ENCODE results near the gene PLCL1. TPM values are rescaled to one million over a fixed set of nuclear protein-coding genes. Genes with fewer than 3 reads are reported as not detected.
"Not testable (repeated sequence)": the region's sequence is repeated elsewhere in the genome, so short reads cannot be mapped to it uniquely, and the experiment has no call there.

Gene PLCL1
- total RNA-seq, 1 experiment from 2014 or later: not detected

- H3K4me2 ChIP-seq (ENCODE audit: low read depth, low read length, poor library complexity, severe bottlenecking): no peak overlapping the region
- no peaks in the 10 kb centered on the region for H3K36me3 ChIP-seq (ENCODE audit: insufficient read depth, low read length)
- H3K79me2 ChIP-seq (ENCODE audit: low read length): no peaks in the 10 kb centered on the region
- no peak overlapping the region for H3K4me3 ChIP-seq (ENCODE audit: low read length)
- no peaks in the 10 kb centered on the region for H4K20me1 ChIP-seq (ENCODE audit: insufficient read depth, low read depth, low read length)
- no peak overlapping the region for H3K27ac ChIP-seq (ENCODE audit: low read length)
- no peaks in the 10 kb centered on the region for H3K27me3 ChIP-seq (ENCODE audit: low read length)
- no peak overlapping the region for H3K9ac ChIP-seq (ENCODE audit: low read length)
- no peaks in the 10 kb centered on the region for H3K4me1 ChIP-seq (ENCODE audit: low read length)
- H2AFZ ChIP-seq (ENCODE audit: low read length): no peak overlapping the region
- no peak for DNase-seq
- no peaks in the 10 kb centered on the region for H3K9me3 ChIP-seq (ENCODE audit: low read length)
- H3K9me2 ChIP-seq (replicated peaks; ENCODE audit: insufficient read depth, low read length): no peaks in the 10 kb centered on the region
These were observed 10.1 kb downstream of the PLCL1 start for GRCh38 chr2:197814526-197814925.

DNA sequence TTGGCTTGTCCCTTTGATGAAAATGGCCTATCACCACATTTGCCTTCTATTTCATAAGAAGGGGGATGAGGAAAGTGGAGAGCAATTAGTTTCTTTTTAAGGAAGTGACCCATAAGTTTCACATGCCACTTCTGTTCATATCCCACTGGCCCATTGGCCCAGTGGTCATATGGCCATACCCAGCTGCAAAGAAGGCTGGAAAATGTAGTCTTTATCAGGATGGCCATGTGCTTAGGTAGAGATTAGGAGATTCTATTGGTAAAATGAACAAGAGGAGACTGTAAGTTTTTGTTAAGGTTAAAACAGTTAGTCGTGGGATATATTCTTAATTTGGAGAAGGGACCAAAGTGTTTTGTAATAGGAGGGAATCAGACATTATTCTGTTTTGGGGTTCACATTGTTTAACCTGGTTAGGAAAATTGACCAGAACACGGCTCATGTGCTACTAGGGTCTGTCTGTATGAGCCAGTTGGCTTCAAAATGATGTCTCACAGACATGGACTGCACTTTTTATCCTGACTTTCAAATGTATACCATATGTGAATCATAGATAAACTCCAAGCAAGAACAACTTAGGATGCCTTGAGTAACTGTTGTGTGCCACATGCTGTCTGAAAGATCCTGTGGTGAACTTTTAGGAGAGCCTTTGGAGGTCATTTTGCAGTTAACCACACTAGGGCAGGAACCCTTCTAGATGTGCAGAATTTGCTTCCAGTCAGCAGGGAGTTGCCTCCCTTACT is 17.3 kb downstream of the PLCL1 start:
- Histone ChIP-seq H3K79me2 (ENCODE audit: low read length) (no peaks in the 10 kb centered on the region), H4K20me1 (ENCODE audit: insufficient read depth, low read depth, low read length) (no peaks in the 10 kb centered on the region), H3K4me1 (ENCODE audit: low read length) (no peaks in the 10 kb centered on the region), H3K9me3 (ENCODE audit: low read length) (no peaks in the 10 kb centered on the region), H3K4me2 (ENCODE audit: low read depth, low read length, poor library complexity, severe bottlenecking) (no peak overlapping the region), H3K9me2 (replicated peaks; ENCODE audit: insufficient read depth, low read length) (no peaks in the 10 kb centered on the region), H3K36me3 (ENCODE audit: insufficient read depth, low read length) (no peaks in the 10 kb centered on the region), H3K27me3 (ENCODE audit: low read length) (no peaks in the 10 kb centered on the region), H3K4me3 (ENCODE audit: low read length) (no peak overlapping the region), H3K9ac (ENCODE audit: low read length) (no peak overlapping the region), H2AFZ (ENCODE audit: low read length) (no peak overlapping the region), H3K27ac (ENCODE audit: low read length) (no peak overlapping the region)
- DNase-seq: no peak

DNA sequence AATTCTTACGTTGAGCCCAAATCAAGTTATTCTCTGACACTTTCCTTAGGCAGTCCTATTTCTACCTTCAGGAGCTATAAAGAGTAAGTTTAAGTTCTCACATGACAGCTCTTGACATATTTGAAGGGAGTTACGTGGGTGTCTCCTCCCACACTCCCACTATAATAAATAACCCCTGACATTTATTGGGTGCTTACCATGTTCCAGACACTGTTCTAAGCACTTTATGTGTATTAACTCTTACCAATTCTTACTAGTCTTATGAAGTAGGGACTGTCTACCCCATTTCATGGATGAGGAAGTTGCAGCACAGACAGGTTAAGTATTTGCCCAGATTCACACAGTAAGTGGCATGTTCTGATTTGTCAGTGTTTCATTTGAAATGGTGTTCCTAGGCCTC is 17.9 kb downstream of the PLCL1 start:
- H3K9me3 ChIP-seq (ENCODE audit: low read length): no peaks in the 10 kb centered on the region

GRCh38 chr2:197827618-197828017 is 23.2 kb downstream of the PLCL1 start:
- Histone ChIP-seq H3K4me3 (ENCODE audit: low read length) (no peak overlapping the region), H3K36me3 (ENCODE audit: insufficient read depth, low read length) (no peaks in the 10 kb centered on the region), H3K9ac (ENCODE audit: low read length) (no peak overlapping the region), H3K79me2 (ENCODE audit: low read length) (no peaks in the 10 kb centered on the region), H3K27ac (ENCODE audit: low read length) (no peak overlapping the region), H4K20me1 (ENCODE audit: insufficient read depth, low read depth, low read length) (no peaks in the 10 kb centered on the region), H2AFZ (ENCODE audit: low read length) (no peak overlapping the region), H3K9me2 (replicated peaks; ENCODE audit: insufficient read depth, low read length) (no peaks in the 10 kb centered on the region), H3K9me3 (ENCODE audit: low read length) (no peaks in the 10 kb centered on the region), H3K27me3 (ENCODE audit: low read length) (no peaks in the 10 kb centered on the region), H3K4me2 (ENCODE audit: low read depth, low read length, poor library complexity, severe bottlenecking) (no peak overlapping the region), H3K4me1 (ENCODE audit: low read length) (no peaks in the 10 kb centered on the region)
- no peak for DNase-seq

More for the DNA sequence above, 17.9 kb downstream of the PLCL1 start:
- Histone ChIP-seq H3K4me3 (ENCODE audit: low read length) (no peak overlapping the region), H3K79me2 (ENCODE audit: low read length) (no peaks in the 10 kb centered on the region), H3K4me1 (ENCODE audit: low read length) (no peaks in the 10 kb centered on the region), H3K9me2 (replicated peaks; ENCODE audit: insufficient read depth, low read length) (no peaks in the 10 kb centered on the region), H3K4me2 (ENCODE audit: low read depth, low read length, poor library complexity, severe bottlenecking) (no peak overlapping the region), H3K36me3 (ENCODE audit: insufficient read depth, low read length) (no peaks in the 10 kb centered on the region), H2AFZ (ENCODE audit: low read length) (no peak overlapping the region), H3K27me3 (ENCODE audit: low read length) (no peaks in the 10 kb centered on the region), H4K20me1 (ENCODE audit: insufficient read depth, low read depth, low read length) (no peaks in the 10 kb centered on the region), H3K9ac (ENCODE audit: low read length) (no peak overlapping the region), H3K27ac (ENCODE audit: low read length) (no peak overlapping the region)
- no peak for DNase-seq

GRCh38 chr2:197828464-197829135 is 24.2 kb downstream of the PLCL1 start:
- DNase-seq: no peak
- Histone ChIP-seq H3K9me2 (replicated peaks; ENCODE audit: insufficient read depth, low read length) (no peaks in the 10 kb centered on the region), H4K20me1 (ENCODE audit: insufficient read depth, low read depth, low read length) (no peaks in the 10 kb centered on the region), H3K27ac (ENCODE audit: low read length) (no peak overlapping the region), H3K4me2 (ENCODE audit: low read depth, low read length, poor library complexity, severe bottlenecking) (no peak overlapping the region), H3K9ac (ENCODE audit: low read length) (no peak overlapping the region), H3K4me1 (ENCODE audit: low read length) (no peaks in the 10 kb centered on the region), H3K27me3 (ENCODE audit: low read length) (no peaks in the 10 kb centered on the region), H3K79me2 (ENCODE audit: low read length) (no peaks in the 10 kb centered on the region), H3K9me3 (ENCODE audit: low read length) (no peaks in the 10 kb centered on the region), H3K4me3 (ENCODE audit: low read length) (no peak overlapping the region), H2AFZ (ENCODE audit: low read length) (no peak overlapping the region), H3K36me3 (ENCODE audit: insufficient read depth, low read length) (no peaks in the 10 kb centered on the region)

- DNase-seq; H3K4me2 ChIP-seq (ENCODE audit: low read depth, low read length, poor library complexity, severe bottlenecking); H3K4me3 ChIP-seq (ENCODE audit: low read length); H3K9me2 ChIP-seq (replicated peaks; ENCODE audit: insufficient read depth, low read length); H2AFZ ChIP-seq (ENCODE audit: low read length); H3K9ac ChIP-seq (ENCODE audit: low read length); H3K9me3 ChIP-seq (ENCODE audit: low read length); H4K20me1 ChIP-seq (ENCODE audit: insufficient read depth, low read depth, low read length); H3K27me3 ChIP-seq (ENCODE audit: low read length); H3K4me1 ChIP-seq (ENCODE audit: low read length); H3K27ac ChIP-seq (ENCODE audit: low read length); H3K36me3 ChIP-seq (ENCODE audit: insufficient read depth, low read length); H3K79me2 ChIP-seq (ENCODE audit: low read length): not testable (repeated sequence)
These were observed 30.4 kb downstream of the PLCL1 start for GRCh38 chr2:197834771-197835170.

- no peak overlapping the region for H3K9ac ChIP-seq (ENCODE audit: low read length)
- H3K27me3 ChIP-seq (ENCODE audit: low read length): no peaks in the 10 kb centered on the region
- H3K4me1 ChIP-seq (ENCODE audit: low read length): no peaks in the 10 kb centered on the region
- no peaks in the 10 kb centered on the region for H3K9me3 ChIP-seq (ENCODE audit: low read length)
- no peak overlapping the region for H2AFZ ChIP-seq (ENCODE audit: low read length)
- no peak overlapping the region for H3K4me3 ChIP-seq (ENCODE audit: low read length)
- no peaks in the 10 kb centered on the region for H3K36me3 ChIP-seq (ENCODE audit: insufficient read depth, low read length)
- H4K20me1 ChIP-seq (ENCODE audit: insufficient read depth, low read depth, low read length): no peaks in the 10 kb centered on the region
- no peak overlapping the region for H3K27ac ChIP-seq (ENCODE audit: low read length)
- DNase-seq: no peak
- no peaks in the 10 kb centered on the region for H3K79me2 ChIP-seq (ENCODE audit: low read length)
- no peaks in the 10 kb centered on the region for H3K9me2 ChIP-seq (replicated peaks; ENCODE audit: insufficient read depth, low read length)
- no peak overlapping the region for H3K4me2 ChIP-seq (ENCODE audit: low read depth, low read length, poor library complexity, severe bottlenecking)
These were observed 30.9 kb downstream of the PLCL1 start for GRCh38 chr2:197835293-197835692.

DNA sequence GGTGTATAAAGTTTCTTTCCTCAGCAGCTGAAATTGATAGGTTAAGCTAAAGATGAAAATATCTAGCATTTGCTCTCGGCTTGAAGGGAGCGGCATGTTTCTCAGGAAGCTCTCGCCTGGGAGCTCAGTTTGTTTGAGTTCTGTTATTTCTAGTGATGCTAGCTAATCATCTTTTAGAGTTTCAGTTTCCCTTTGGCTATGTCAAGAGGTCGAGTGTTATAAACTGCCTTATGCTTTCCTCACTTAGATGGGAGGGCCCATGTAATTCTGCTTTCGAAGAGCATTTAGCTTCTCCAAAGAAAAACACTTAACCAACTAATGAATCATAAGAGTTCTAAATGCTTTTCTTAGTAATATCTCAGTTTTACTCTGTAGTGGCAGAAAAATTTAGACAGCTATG is 33.6 kb downstream of the PLCL1 start:
- Histone ChIP-seq H3K9me2 (replicated peaks; ENCODE audit: insufficient read depth, low read length) (no peaks in the 10 kb centered on the region), H3K9me3 (ENCODE audit: low read length) (no peaks in the 10 kb centered on the region), H3K27ac (ENCODE audit: low read length) (no peak overlapping the region), H3K27me3 (ENCODE audit: low read length) (no peaks in the 10 kb centered on the region), H2AFZ (ENCODE audit: low read length) (no peak overlapping the region), H4K20me1 (ENCODE audit: insufficient read depth, low read depth, low read length) (no peaks in the 10 kb centered on the region), H3K4me2 (ENCODE audit: low read depth, low read length, poor library complexity, severe bottlenecking) (no peak overlapping the region), H3K4me3 (ENCODE audit: low read length) (no peak overlapping the region), H3K36me3 (ENCODE audit: insufficient read depth, low read length) (no peaks in the 10 kb centered on the region), H3K4me1 (ENCODE audit: low read length) (no peaks in the 10 kb centered on the region), H3K79me2 (ENCODE audit: low read length) (no peaks in the 10 kb centered on the region), H3K9ac (ENCODE audit: low read length) (no peak overlapping the region)
- no peak for DNase-seq
